AG04450 (cell line): ENCODE data around the gene TSHB. TPM values are rescaled to one million over a fixed set of nuclear protein-coding genes. Genes with fewer than 3 reads are reported as not detected.

Experiments used
- CTCF ChIA-PET: fragments of 300-600, 350-600 bp; formaldehyde crosslinking; extraction: SDS; loops from one replicate; lab custom pipeline; 2022; ENCODE audit warnings: antibody characterized with exemption, inconsistent platforms; lab: Charles Lee
- POLR2A ChIA-PET: fragments of 350-600 bp; formaldehyde crosslinking; extraction: SDS; loops from one replicate; lab custom pipeline; 2021; ENCODE audit warnings: antibody characterized with exemption, inconsistent platforms; lab: Yijun Ruan, JAX
- DNase-seq: peaks from one replicate; pipeline ENCODE4 v3.0.0-alpha.2; 2011; ENCODE audit warnings: low read depth, low spot score
- H3K27ac ChIP-seq: one replicate; pipeline ENCODE4 v1.5.1; 2012; ENCODE audit warnings: low read depth, low read length, control low read depth
- H3K27me3 ChIP-seq: one replicate; pipeline ENCODE4 v1.6.0; 2012; ENCODE audit warnings: low read length; ENCODE audit not compliant: control insufficient read depth, insufficient read depth
- H3K4me3 ChIP-seq: 2 replicates; pipeline ENCODE4 v1.5.1; 2011; ENCODE audit warnings: mild to moderate bottlenecking, low read depth, low read length, control low read depth
- H3K9me3 ChIP-seq: 2 replicates; pipeline ENCODE4 v1.5.1; 2012; ENCODE audit warnings: low read length; ENCODE audit not compliant: control insufficient read depth, insufficient read depth
- polyA plus RNA-seq: library from polyadenylated mRNA; depleted of rRNA; stranded (reverse); fragments of >200 nt; gene quantifications from 2 replicates; pipeline ENCODE4 v1.2.3, GENCODE V29; 2011
- TF ChIP-seq, protein P1 (sequence below): IDR thresholded peaks from 2 replicates; pipeline ENCODE4 v1.5.1; 2011; ENCODE audit warnings: low read depth, low read length, control low read depth, inconsistent platforms

TSHB gene
- polyA plus RNA-seq, 1 experiment: not detected

DNA sequence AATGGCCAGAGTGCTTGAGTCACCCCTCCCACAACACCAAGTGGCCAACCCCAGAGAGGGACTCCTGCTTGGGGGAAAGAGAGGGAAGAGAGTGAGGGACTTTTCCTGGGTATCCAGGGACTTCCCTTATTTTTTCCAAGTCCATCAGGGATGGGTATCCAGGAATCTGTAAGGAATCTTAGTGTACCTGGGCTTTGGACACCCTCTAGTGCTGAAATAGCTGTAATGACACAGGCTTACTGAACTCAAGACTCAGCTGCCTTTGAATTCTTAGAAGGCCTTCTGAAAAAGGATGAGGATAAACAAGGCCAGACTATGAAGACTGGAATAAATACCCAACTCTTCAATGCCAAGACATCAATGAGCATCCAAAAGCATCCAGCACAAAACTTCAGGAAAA is 12.0 kb downstream of the TSHB start:
- Histone ChIP-seq H3K4me3 (no peak overlapping the region), H3K27ac (no peak overlapping the region), H3K27me3 (no peaks in the 10 kb centered on the region), H3K9me3 (no peaks in the 10 kb centered on the region)
- POLR2A ChIA-PET: no interaction called here
- DNase-seq: no peak
- CTCF ChIA-PET: interaction anchor here (1.1 to 6.7 kb wide), 4 partner anchors 10 to 64 kb away, joined by 6 to 31 read pairs (median 6); no protein-coding TSS in a partner anchor
- TF ChIP-seq, protein P1, sequence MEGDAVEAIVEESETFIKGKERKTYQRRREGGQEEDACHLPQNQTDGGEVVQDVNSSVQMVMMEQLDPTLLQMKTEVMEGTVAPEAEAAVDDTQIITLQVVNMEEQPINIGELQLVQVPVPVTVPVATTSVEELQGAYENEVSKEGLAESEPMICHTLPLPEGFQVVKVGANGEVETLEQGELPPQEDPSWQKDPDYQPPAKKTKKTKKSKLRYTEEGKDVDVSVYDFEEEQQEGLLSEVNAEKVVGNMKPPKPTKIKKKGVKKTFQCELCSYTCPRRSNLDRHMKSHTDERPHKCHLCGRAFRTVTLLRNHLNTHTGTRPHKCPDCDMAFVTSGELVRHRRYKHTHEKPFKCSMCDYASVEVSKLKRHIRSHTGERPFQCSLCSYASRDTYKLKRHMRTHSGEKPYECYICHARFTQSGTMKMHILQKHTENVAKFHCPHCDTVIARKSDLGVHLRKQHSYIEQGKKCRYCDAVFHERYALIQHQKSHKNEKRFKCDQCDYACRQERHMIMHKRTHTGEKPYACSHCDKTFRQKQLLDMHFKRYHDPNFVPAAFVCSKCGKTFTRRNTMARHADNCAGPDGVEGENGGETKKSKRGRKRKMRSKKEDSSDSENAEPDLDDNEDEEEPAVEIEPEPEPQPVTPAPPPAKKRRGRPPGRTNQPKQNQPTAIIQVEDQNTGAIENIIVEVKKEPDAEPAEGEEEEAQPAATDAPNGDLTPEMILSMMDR: peak; percentile 25; the same call in 1 of the 2 replicates

DNA sequence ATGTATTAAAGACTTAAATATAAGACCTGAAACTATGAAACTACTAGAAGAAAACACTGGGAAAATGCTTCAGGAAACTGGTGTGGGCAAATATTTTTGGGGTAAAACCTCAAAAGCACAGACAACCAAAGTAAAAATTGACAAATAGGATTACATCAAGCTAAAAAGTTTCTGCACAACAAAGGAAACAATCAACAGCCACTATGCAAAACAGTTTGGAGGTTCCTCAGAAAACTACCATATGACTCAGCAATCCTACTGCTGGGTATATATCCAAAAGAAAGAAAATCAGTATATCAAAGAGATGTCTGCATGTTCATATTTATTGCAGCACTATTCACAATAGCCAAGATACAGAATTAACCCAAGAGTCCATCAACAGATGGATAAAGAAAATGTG is 17.1 kb downstream of the TSHB start:
- no peak for DNase-seq
- no peaks in the 10 kb centered on the region for H3K27me3 ChIP-seq
- ChIA-PET CTCF (interaction anchor here (1.4 kb wide), 1 partner anchor 44 kb away, joined by 3 read pairs; no protein-coding TSS in a partner anchor), POLR2A (no interaction called here)
- H3K4me3 ChIP-seq: no peak overlapping the region
- TF ChIP-seq, protein P1: no peak
- no peak overlapping the region for H3K27ac ChIP-seq
- H3K9me3 ChIP-seq: no peaks in the 10 kb centered on the region

DNA sequence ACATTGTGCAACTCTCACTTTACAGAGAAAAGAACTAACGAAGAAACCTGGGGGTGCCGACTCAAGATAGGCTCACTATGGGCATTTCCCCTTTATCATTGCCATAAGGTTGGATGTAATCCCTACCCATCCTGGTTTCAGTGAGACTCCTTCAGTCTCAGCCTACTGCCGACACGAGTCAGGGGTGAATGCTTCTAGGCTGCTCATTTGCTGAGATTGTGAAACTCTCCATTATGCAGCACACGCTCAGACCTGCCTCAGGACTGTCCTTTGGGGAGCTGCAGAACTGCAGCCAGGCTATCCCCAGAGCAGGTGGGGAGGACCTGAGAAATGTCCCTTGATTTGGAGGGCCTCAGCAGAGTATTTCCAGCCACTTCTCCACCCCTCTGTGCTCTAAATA is 22.2 kb downstream of the TSHB start:
- no peak for DNase-seq
- no peak overlapping the region for H3K27ac ChIP-seq
- no peaks in the 10 kb centered on the region for H3K9me3 ChIP-seq
- POLR2A ChIA-PET: no interaction called here
- TF ChIP-seq, protein P1: no peak
- CTCF ChIA-PET: interaction anchor here (1.0 to 4.6 kb wide), 13 partner anchors 9 to 75 kb away, joined by 3 to 32 read pairs (median 16); partner anchors contain the start of gene TSHB
- no peak overlapping the region for H3K4me3 ChIP-seq
- H3K27me3 ChIP-seq: no peaks in the 10 kb centered on the region

DNA sequence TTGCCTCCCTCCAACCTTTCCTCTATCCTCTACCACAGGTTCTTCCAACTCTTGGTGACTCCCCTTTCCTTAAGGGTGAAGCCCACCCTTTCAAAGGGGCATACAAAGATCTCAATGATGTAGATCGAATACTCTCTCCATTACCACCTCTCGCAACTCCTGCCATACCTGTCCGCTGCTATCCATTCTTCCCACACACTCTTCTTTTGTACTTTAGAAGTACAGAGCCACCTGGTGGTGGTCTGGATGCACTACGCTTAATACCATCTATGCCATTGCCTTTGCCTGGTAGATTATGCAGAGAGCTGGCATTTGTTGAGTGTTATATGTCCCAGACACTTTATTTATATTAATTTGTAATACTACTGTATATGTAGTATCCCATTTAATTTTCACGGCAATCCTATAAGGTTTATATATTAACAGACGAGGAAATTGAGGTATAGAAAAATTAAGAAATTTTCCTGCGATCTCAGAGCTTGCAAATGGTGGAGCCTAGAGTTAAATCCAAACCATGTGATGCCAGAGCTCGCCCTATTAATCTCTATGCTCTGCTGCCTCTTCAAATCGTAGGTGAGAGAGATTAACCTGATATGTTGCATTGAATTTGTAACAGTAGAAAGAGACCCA is 22.9 kb downstream of the TSHB start:
- ChIA-PET CTCF (interaction anchor here (0.5 to 4.6 kb wide), 33 partner anchors 9 to 706 kb away, joined by 3 to 32 read pairs (median 5); partner anchors contain the start of gene TSHB), POLR2A (no interaction called here)
- DNase-seq: no peak
- H3K9me3 ChIP-seq: no peaks in the 10 kb centered on the region
- H3K27me3 ChIP-seq: no peaks in the 10 kb centered on the region
- TF ChIP-seq, protein P1: peak; percentile 87
- no peak overlapping the region for H3K4me3 ChIP-seq
- H3K27ac ChIP-seq: no peak overlapping the region

DNA sequence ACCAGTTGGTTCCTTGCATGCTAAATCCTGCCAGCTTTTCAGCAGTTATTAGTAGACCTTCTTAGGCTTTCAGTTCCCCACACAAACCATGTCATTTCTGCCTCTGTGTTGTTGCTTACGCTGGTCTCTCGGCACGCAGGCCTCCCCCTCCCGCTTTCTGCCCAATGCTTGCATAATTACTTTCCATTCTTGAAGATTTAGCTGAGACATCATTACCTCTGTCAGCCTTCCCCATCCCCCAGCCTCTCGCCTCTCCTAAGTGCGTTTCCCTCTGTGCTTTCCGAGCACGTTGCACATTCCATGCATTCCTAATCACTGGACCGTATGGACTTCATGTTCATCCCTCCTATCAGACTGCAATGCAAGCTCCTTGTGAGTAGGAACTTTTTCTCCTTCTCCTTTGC is 26.8 kb downstream of the TSHB start:
- TF ChIP-seq, protein P1: no peak
- ChIA-PET CTCF (interaction anchor here (0.8 to 2.4 kb wide), 4 partner anchors 26 to 540 kb away, joined by 3 to 7 read pairs (median 4); no protein-coding TSS in a partner anchor), POLR2A (no interaction called here)
- Histone ChIP-seq H3K27ac (no peak overlapping the region), H3K9me3 (no peaks in the 10 kb centered on the region), H3K4me3 (no peak overlapping the region; the same call in 1 of the 2 replicates), H3K27me3 (no peaks in the 10 kb centered on the region)
- DNase-seq: no peak
